Colonic mucosa (tissue), 4 donors: ENCODE results near the gene TMSB15C. TPM values are rescaled to one million over a fixed set of nuclear protein-coding genes. Genes with fewer than 3 reads are reported as not detected.

ENCODE experiments used
- DNase-seq: peaks from one replicate; pipeline ENCODE4 v3.0.0-alpha.2; 2020
- H3K27ac ChIP-seq: fragments of 200-600 bp; one replicate; pipeline ENCODE4 v1.8.0; 2021
- H3K27me3 ChIP-seq: fragments of 200-600 bp; one replicate; pipeline ENCODE4 v1.8.0; 2021
- H3K36me3 ChIP-seq: fragments of 200-600 bp; one replicate; pipeline ENCODE4 v1.8.0; 2021
- H3K4me1 ChIP-seq: fragments of 200-600 bp; one replicate; pipeline ENCODE4 v1.8.0; 2021; ENCODE audit warnings: mild to moderate bottlenecking
- H3K4me3 ChIP-seq: fragments of 200-600 bp; one replicate; pipeline ENCODE4 v1.8.0; 2021
- H3K9ac ChIP-seq, 2 donors: one replicate each; pipeline ENCODE4 v1.7.0; 2013; ENCODE audit warnings: control low read depth in 2 of 2, low read depth in 2 of 2, low read length in 2 of 2
- H3K9me3 ChIP-seq: fragments of 200-600 bp; one replicate; pipeline ENCODE4 v1.8.0; 2021
- CTCF ChIP-seq: fragments of 200-600 bp; IDR thresholded peaks from one replicate; pipeline ENCODE4 v1.8.0; 2022; ENCODE audit warnings: antibody characterized with exemption, mild to moderate bottlenecking
- intact Hi-C: fragments of 100-400 bp; cut with DNase I; formaldehyde crosslinking; loops from one replicate; pipeline ENCODE4 v1.14.1; 2022
- total RNA-seq, 2 donors: library from RNA; stranded (reverse); fragmentation: NEBNext Ultra II Directional in 1 of 2; extraction: Animal tissue kit (Norgen Biotek cat#: 25700) in 1 of 2; gene quantifications; one replicate each; pipeline ENCODE4 v1.2.1, GENCODE V29; 2021
- donor health status: healthy.
- donor health status: DM: no; HTN: no; CAD: no.
- donor health status: DM: no; HTN: no; CAD: no.

TMSB15C gene
- total RNA-seq, 2 donors from 2014 or later = 0.89 to 1.2 TPM

GRCh38 chrX:104098919-104099318 is 22.9 kb upstream of the TMSB15C start:
- no peak for TF ChIP-seq CTCF
- Histone ChIP-seq H3K9me3 (no peaks in the 10 kb centered on the region), H3K36me3 (no peaks in the 10 kb centered on the region), H3K27me3 (peaks cover 5% of the 10 kb centered on the region), H3K27ac (no peak overlapping the region), H3K4me1 (no peaks in the 10 kb centered on the region), H3K4me3 (no peak overlapping the region), H3K9ac (no peak overlapping the region)
- no peak for DNase-seq
- intact Hi-C loops = no loop called here

- H3K9ac ChIP-seq = no peak overlapping the region
- H3K36me3 ChIP-seq = no peaks in the 10 kb centered on the region
- H3K4me3 ChIP-seq = no peak overlapping the region
- H3K4me1 ChIP-seq = no peaks in the 10 kb centered on the region
- intact Hi-C loops = no loop called here
- DNase-seq = peak; percentile 54
- peaks cover 5% of the 10 kb centered on the region for H3K27me3 ChIP-seq
- H3K27ac ChIP-seq = no peak overlapping the region
- H3K9me3 ChIP-seq = no peaks in the 10 kb centered on the region
- peak; percentile 61 for TF ChIP-seq CTCF
Measured at GRCh38 chrX:104098151-104098808, 22.2 kb upstream of the TMSB15C start.

GRCh38 chrX:104085919-104086318 is 9.9 kb upstream of the TMSB15C start:
- H3K36me3 ChIP-seq = no peaks in the 10 kb centered on the region
- intact Hi-C loops = no loop called here
- H3K4me3 ChIP-seq = no peak overlapping the region
- H3K4me1 ChIP-seq = no peaks in the 10 kb centered on the region
- H3K27ac ChIP-seq = no peak overlapping the region
- no peak overlapping the region for H3K9ac ChIP-seq
- no peak for DNase-seq
- TF ChIP-seq CTCF = no peak
- H3K27me3 ChIP-seq = peaks cover 5% of the 10 kb centered on the region
- no peaks in the 10 kb centered on the region for H3K9me3 ChIP-seq

- no peaks in the 10 kb centered on the region for H3K36me3 ChIP-seq
- no peak for TF ChIP-seq CTCF
- H3K27ac ChIP-seq = no peak overlapping the region
- H3K9ac ChIP-seq = no peak overlapping the region
- H3K9me3 ChIP-seq = no peaks in the 10 kb centered on the region
- intact Hi-C loops = no loop called here
- peaks cover 5% of the 10 kb centered on the region for H3K27me3 ChIP-seq
- H3K4me1 ChIP-seq = no peaks in the 10 kb centered on the region
- H3K4me3 ChIP-seq = no peak overlapping the region
- DNase-seq = no peak
Measured at GRCh38 chrX:104085477-104085876, 9.4 kb upstream of the TMSB15C start.

- DNase-seq = no peak
- Histone ChIP-seq H3K27me3 (peaks cover 5% of the 10 kb centered on the region), H3K36me3 (no peaks in the 10 kb centered on the region), H3K4me3 (no peak overlapping the region), H3K27ac (no peak overlapping the region), H3K9ac (no peak overlapping the region), H3K9me3 (no peaks in the 10 kb centered on the region), H3K4me1 (no peaks in the 10 kb centered on the region)
- intact Hi-C loops = no loop called here
- TF ChIP-seq CTCF = no peak
Measured at GRCh38 chrX:104084534-104085277, 8.7 kb upstream of the TMSB15C start.
